ENCODE measurements around the gene LANCL3.

DNA sequence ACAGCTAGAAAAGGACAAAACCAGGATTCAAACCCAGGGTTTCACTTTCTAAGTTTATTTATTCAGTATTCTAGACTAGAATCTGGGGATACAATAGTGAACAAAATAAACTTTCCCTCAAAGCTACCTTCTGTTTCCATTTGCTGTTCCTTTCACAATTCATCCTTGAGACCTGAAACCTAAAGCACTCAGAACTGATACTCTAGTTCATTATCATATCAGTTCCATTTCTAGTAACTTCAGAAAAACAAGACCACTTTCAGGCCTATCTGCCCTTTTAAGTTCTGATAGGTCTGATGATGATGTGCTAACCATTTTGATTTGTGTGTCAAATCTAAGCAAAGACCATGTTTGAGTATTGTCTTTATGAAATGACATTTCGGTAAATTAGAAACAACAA is 106.3 kb downstream of the LANCL3 start:
- TF ChIP-seq CREB1 (IDR thresholded peaks at IDR 0.05; ENCODE audit: low read depth), result no peak
- TF ChIP-seq TAF1 (IDR thresholded peaks at IDR 0.05; ENCODE audit: low read depth), result no peak

Data from Ishikawa (cell line).